OCI-M2 (cell line): ENCODE results near the gene MT4.

Experiments used
- DNase-seq: peaks from one replicate; lab custom pipeline; 2025; ENCODE audit not compliant: unreplicated experiment; lab: John Stamatoyannopoulos, UW

The MT4 gene

DNA sequence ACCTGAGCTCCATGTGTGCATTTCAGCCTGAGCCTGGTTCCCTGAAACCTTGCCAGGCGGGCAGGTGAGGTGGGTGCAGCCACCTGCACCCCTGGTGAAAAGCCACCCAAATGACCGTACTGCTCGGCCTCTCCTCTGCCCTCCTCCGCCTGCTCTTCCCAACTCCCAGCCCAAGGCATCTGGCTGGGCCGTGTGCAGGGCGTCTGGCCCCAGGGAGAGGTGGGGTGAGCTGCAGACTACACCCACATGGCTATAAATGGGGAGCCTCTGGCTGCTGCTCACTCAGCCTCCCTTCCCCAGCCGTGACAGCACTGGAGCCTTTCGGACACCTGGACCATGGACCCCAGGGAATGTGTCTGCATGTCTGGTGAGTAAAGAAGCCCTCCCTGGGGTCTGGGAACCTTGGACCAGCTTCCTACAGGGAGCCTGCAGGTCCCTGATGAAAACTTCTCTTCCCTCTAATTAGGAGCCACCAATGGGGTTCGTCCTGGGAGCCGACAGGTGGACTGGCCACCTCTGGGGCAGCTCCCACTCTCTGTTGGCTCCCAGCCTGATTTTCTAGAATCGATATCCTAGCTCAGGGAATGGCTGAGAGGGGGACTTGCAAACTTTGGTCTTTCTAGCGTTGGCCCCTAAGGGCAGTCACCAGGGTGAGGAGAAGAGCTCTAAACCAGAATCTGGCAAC is at the start of gene MT4:
Gene MT4 (plus strand): TSS at position 281 of the 685 bp plus-strand sequence. CDS start 56 bp downstream, at position 337.
- DNase-seq, result no peak

DNA sequence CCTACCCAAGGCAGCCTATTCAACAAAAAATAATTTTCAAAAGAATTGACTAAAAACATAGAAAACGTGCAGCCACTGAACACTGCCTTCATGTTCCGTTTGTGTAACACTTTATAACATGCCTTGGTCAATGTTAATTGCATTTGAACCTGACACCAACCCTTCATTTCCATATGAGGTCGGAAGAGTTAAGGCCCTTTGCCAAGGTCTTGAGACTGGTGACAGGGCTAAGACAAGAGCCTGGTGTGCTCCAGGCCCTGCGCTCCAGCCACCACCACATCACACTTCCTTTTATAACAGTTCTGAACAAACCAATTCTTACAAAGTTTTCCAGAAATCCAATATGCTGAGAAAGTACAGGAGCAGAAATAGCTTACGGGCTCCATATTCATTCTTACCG is 49.2 kb upstream of the MT4 start:
- DNase-seq, result no peak

DNA sequence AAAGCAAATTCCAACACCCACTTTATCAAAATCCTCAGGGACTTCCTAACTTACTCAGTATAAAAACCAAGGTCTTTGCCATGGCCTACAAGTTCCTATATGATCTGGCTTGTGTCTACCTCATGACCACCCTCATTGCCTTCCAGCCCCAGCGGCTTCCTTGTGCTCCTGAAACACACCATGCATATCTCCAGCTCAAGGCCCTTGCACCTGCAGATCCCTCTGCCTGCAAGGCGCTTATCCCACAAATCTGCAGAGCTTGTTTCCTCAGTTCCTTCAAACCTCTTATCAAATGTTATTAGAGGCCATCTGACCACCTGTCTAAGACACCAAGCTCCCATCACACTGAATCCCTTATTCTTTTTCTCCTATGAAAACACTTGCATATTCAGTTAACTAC is 47.7 kb upstream of the MT4 start:
- DNase-seq, result no peak

DNA sequence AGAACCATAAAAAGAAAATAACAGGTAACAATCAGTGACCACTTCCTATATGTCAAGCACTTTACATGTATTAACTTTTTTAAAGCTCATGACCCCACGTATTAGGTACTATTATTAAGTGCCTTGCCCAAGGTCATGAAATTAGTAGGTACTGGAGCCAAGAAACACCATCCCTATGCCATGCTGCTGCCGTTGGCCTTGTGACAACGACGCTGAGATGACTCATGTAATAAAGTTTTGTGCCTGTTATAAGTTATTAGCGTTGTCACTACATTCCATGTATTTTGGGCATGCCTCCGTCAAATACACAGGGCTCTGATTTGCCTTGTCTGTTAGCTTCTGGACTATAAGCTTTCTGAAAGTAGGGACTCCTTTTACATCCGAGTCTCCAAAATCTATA is 46.4 kb upstream of the MT4 start:
- DNase-seq, result no peak

DNA sequence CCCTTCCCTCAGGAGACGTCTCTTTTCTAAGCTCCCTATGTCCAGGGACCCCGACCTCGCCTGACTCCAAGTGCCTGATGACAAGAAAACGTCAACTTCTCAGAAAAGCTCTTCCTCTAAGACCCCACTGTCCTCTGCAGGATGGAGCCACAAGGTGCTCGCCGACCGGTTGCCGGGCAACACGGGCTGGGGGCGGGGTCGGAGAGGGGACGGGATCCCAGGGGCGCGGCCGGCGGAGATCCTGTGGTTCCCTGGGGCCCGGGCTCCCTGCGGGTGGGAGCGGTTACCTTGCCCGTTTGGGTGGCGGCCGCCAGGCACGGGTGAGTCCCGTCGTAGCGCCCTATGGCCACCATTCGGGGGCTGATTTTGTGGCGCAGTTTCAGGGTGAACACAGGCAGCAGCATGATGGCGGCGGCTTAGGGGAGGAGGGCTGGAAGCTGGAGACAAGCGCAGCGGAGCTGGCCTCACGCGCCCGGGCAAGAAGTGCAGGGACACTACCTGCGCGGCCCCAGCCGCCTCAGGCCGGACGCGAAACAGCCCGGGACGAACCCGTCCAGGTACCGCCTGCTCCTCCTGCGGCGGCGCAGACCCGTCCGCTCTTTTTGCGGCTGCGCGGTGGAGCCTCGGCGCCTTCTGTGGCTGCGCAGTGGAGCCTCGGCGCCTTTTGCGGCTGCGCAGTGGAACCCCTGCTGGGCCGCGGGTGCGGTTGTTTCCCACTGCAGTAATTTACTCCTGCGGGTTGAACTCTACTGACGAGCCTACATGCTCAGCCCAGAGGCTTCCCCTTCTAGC is 45.2 kb upstream of the MT4 start, which contains the start of gene BBS2:
Gene BBS2 (minus strand): TSS at position 566 of the 792 bp plus-strand sequence. CDS start 162 bp downstream, at position 404.
- DNase-seq, result no peak

DNA sequence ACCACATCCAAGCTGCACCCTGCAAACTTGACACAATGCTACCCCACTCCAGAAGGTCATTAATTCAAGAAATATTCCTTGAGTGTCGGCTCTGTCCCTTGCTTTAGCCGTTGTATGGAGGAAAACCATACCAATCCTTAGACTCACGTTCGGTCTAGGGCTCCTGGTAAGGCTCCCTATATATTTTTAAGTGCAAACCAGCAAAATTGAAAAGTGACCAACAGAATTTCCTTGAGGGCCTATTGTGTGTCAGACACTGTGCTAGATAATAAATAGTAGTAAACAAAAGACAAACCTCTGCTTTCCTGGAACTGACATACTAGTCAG is 44.7 kb upstream of the MT4 start:
- no peak for DNase-seq

DNA sequence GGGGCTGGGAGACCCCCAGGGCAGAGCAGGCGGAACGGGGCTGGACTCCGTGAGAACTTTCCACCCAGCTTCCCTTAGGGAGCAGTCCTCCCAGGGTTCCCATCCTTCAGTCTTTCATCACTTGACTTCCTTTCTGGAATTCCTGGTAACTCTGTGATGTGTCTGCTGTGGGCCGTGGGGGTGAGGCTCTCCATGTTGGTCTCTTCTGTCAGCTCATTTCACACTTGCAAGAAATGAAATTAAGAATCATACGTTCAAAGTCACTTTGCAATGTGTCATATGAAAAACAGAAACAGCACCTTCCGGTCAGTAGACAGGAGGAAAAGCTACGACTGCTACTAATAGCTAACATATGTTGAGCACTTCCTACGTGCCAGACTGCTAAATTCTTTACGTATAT is 39.6 kb upstream of the MT4 start:
- no peak for DNase-seq

DNA sequence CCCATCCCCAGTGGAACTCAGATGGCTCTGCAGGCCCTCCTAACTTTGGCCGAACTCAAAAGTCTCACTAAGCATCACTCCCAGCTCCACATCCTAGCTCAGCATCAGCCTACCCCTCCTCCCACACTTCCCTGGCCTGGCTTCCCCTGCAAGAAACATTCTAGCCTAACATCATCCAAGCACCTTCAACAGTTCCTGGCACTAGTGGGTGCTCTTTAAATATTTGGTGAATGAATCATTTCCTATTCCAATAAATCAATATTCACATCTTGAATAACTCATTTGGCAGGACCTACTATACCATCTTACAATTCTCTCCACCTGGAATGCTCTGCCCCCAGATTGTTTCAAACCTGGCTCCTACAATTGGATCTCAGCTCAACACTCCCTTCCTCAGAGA is 34.0 kb upstream of the MT4 start:
- no peak for DNase-seq

DNA sequence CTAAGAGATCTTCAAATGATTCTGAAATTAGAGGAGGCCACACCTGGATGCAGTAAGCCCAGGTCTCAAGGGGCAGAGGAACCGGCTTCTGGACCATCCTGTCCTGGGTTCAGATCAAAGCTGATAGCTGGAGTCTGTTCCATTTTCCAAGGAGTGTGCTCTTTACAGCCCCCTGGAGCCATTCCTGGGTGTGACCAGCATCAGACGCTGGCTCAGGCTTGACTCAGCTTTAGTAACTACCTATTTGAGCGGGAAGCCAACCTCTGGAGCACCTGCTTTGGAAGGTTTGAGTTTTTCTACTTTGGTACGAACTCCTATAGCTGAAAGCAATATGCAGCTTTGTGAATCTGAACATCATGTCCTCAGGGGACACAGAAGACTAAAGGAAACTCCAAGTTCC is 32.2 kb upstream of the MT4 start:
- no peak for DNase-seq

DNA sequence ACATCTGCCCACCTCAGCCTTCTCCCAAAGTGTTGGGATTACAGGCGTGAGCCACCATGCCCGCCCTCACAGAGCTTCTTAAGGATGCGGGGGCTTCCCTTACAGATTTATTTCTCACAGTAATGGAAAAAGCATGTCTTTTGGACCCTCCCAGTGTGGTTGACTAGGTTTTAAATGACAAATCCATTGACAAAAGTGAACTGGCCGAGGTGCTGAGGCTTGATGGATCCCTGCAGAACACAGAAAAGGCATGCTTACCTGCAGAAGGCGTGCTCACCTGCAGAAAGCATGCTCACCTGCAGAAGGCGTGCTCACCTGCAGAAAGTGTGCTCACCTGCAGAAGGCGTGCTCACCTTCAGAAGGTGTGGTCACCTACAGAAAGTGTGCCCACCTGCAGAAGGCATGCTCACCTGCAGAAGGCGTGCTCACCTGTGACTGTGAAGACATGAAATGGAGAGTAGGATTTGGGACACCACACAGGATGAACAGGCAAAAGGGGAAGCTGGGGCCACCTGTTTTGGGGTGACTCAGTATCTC is 30.0 kb upstream of the MT4 start:
- no peak for DNase-seq

DNA sequence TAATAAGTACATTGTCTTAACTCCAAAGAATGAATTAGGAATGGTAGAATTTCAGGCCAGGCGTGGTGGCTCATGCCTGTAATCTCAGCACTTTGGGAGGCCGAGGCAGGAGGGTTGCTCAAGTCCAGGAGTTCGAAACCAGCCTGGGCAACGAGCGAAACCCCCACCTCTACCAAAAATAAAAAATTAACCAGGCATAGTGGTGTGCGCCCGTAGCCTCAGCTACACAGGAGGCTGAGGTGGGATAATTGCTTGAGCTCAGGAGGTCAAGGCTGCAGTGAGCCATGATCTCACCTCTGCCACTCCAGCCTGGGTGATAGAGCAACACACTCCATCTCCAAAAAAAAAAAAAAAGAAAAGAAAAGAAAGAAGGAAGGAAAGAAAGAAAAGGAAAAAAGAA is 26.5 kb upstream of the MT4 start:
- no peak for DNase-seq

DNA sequence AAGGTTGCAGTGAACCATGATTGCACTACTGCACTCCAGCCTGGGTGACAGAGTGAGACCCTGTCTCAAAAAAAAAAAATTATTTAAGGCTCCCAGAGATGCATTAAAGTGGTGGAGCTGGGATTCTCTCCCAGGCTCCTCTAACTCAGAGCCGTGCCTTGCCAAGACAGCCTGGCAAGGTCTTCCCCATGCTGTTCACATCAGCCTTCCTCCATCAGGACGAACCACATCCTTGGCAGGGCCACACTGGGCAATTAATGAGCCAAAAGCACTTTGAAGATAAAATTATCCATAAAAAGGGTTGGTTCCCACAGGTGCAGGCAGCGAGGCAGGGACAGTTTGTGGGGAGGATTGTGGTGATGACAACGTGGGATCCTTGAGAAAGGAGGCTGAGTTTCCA is 25.2 kb upstream of the MT4 start:
- DNase-seq, result no peak

DNA sequence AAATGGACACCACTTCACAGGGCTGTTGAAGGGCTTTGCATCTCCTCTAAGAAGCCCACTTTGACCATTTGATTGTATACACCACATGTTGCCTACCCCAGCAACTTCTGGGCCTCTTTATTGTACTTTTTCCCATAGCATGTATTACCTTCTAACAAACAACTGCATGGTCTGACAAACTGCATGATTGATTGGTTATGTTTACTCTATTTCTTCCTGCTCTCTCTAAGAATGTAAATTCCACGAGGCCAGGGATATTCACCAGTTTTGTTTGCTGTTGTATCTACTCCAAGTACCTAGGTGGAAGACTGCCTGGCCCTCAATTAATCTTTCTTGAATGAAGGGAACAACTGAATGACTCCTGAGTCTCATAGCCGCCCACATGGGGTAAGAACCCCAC is 22.8 kb upstream of the MT4 start:
- no peak for DNase-seq

DNA sequence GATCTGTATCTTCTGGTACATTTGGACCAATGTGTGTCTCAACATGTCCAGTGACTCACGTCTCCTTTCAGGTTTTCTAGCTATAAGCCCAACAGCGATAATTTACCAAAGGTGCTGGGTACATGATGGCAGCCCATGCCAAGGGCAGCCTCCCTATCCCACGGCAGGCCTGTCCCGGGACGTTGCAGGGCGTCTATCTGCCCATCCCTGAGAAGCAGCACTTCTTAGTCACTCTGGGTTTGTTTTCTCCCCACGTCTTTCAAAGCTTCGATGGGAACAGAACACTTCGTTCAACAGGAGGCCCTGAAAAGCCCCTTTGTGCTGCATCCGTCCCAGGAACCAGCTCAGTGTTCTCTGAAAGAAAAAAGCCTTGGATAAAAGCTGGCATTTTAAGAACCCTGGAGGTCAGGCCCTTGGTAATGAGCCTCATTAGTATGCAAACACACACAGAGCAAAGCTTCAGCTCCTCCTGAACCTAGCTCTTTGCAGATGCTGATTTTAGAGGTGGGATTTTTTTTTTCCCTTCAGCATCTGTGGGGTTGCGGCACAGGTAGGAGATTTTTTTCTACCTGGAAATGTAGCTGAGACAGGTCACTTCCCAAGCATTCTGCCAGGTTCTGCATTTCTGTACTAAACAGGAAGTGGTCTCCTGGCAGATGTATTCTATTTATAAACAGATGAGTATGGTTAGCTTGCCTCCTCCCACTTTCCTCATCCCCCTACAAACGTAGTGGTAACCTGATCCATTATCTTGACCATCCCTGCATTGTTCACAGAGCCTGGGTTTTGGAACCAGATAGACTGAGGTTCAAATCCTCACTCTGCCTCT is 17.5 kb upstream of the MT4 start:
- no peak for DNase-seq

DNA sequence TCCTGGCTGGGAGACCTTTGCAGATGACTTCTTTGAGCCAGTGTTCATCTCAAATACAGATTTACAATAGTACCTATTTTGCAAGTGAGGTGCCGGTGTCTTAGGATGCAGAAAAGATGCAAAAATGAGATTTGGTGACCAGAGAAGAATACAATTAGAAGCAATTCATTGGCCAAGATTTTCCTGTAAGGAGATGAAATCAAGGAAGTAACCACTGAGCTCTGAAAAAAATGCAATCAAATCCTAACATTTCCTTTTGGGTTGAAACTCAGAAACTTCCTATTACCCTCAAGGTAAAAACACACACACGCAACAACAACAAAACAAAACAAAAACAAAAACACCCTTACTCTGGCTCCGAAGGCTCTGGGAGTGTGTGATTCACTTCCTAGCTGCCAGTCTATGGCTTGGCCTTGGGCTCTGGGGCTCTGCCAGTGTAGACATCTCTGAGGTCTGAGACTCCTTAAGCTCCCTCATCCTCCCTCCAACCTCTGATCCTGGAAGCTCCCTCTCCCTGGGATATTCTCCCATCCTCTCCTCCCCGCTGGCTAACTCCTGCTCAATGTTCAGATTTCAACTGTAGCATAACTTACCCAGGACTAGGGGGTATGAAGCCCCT is 16.8 kb upstream of the MT4 start:
- no peak for DNase-seq

DNA sequence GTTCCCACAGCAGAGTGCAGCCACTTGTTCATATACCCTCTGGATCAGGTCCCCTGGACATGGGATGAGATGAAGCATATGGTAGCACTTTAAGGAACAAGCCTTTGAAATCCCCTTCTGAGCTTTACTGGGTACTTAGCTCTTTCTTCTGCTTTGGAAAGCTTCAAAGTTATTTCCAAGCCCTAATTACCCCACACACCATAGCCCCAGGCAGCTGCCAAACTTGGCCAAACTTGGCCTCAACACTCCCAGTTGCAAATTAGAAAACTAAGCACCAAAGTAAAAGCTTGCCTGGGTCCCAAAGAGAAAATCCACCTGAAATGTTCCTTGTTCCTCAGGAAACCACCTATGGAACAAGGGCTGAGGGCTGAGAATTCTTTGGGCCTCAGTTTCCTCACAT is 15.7 kb upstream of the MT4 start:
- no peak for DNase-seq

DNA sequence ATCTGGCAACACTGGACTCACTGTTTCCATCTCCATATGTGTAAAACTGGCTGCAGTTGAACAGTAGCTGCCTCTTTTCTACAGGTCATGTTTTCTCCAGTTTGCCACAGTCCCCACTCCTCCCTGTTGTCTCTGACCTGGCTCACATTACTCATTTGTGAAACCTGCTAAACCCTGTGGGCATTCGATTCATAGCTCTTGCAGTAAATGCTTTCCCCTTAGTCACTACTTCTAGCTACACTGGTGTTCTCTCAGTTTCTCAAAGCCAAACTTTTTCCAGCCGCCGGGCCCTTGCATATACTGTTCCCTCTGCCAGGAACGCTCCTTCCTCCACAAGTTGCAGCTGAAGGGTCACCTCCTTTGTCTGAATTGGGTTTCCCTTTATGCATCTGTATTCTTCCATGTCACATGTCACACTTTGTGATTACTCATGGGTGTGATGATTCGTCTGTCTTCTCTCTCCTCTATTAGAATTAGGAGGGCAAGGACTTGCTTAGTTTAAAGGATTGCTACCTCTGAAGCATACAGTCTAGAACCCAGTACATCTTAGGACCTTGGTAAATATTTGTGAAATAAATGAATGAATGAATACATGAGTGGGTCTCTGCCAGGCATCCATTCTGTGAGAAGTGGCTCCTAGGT is 15.0 kb upstream of the MT4 start:
- DNase-seq, result no peak

DNA sequence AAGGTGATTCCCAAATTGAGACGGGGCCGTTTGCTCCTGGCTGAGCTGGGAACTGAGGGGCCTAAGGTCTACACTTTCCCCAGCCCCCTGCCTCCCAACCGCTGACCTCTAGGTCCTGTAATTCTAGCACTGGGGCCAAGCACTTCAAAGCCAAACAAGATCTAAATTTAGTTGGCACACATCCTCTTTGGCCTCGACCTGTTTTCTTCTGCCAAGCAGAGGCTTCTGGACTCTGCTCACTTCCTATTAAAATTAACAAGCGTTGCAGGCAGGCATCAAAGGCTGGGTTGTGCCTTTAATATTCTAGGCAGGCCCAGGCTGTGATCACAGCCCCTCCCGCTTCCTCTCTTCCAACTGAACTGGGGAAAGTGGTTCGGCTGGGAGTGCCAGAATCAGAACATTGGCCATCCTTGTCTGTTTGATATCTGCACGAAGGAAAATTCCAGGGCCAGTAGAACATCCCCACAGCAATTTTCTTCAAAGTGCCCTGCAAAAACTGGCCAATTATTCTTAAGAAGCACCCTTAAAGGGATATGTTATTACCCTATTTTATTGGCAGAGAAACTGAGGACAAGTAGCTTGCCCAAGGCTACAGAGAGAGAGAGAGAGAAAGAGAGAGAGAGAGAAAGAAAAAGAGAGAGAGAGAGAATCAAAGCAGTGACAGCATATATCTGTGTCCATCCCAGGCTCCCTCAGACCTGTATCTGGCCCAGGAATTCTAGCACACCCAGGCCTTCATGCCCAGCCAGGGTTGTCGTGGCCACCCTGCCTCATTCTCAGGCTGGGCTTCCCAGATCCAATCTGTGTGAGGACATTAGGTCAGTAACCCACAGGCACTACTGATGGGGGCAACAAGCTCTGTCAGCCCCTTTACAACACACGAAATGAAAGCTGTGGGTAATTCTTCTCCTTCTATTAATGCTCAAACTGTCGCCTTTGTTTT is 12.8 kb upstream of the MT4 start:
- no peak for DNase-seq

DNA sequence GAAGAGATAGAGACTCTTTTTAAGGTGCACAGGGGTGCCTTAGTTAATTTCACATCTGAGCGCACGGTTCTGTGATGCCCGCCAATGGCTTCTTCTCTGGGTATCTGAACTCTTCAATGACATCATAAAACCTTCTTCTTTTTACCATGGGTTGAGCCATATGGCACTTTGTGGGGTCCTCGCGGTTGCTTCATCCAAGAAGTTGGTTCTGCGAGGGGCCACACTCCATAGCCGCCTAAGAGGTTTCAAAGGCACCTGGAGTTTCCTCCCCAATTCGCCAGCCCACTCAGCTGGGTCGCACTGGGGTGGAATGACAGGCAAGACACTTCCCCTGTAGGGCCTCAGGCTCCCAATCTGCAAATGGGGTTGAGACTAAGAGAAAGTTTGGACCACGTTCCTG is 10.4 kb upstream of the MT4 start:
- no peak for DNase-seq
